Stimulated activated CD4-positive, alpha-beta T cell treated with anti-CD3 and anti-CD28 coated beads, Interleukin-15, amount 100 ng/mL, for 48 hours (primary cell): ENCODE measurements around the gene EPHB2.
"Not testable (repeated sequence)": the region's sequence is repeated elsewhere in the genome, so short reads cannot be mapped to it uniquely, and the experiment has no call there.

Source experiments
- DNase-seq, 2 donors: peaks; one replicate each; pipeline ENCODE4 v3.0.0-alpha.2; 2020; ENCODE audit warnings: low read depth in 2 of 2

The EPHB2 gene

DNA sequence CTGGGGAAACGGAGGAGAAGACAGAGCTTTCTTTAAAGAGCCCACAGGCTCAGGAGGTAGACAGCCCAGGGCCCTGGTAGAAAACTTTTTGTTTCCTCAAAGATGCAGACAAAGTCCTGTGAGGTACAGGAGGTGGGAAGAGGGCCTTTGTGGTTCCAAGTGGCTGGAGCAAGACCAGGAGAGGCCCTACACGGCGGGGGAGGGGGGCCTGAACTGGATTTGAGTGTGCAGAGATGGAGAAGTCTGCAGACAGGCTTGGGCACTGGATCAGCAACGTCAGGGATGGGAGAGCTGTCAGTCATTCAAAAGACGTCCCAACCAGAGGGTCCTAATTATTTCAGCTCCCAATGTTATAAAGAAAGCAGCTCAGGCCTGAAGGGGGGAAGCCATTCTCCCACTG is 126.2 kb downstream of the EPHB2 start:
- DNase-seq: no peak

DNA sequence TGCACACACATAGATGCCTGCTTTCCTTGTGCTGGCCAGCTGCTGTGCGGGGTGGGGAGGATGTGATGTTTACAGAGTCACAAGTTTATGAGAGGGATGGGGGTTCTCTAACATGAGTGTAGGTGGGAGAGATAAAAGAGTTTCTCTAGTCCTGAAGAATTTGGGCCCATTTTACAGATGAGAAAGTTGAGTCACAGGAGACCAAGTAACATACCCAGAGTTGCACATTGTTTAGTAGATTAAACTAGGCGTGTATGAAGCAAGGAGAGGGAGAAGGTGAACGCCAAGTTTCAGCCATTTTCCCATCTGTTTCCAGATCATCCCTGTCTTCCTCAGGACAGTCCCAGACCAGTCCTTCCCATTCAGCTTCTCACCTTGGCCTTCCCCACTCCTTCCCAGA is 126.7 kb downstream of the EPHB2 start:
- DNase-seq: no peak

DNA sequence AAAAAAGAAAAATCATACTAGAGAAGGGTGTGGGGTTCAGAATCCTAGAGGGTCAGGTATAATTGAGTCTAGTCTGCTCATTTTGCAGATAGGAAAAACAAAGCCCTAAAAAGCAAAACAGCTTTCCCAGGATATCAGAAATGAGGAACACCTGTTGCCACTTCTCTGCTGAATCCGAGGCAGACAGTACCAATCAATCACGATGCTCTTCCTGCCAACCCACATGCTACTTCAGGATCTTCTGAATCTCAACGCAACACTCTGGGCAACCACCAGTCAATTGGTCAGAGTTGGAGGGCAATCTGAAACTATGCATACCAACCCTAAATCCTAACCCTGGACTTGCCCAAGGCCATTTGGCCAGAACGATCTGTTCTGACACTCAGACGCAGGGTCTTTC is 128.3 kb downstream of the EPHB2 start:
- no peak for DNase-seq

DNA sequence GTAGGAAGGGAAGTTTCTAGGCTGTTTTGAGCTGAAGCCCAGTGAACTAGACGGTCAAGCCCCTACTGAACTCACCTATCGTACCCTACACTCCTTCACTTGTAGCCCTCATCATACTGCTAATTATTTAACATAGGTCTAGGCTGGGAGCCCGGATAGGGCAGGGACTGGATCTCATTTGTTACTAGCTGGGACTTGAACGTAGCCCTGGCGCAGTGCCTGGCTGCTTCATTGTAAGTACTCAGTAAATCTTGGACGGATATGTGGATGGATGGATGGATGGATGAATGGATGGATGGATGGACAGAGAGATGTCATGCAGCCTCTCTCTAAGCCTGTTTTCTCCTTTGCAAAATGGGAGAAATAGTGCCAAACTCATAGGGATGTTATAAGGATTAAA is 129.2 kb downstream of the EPHB2 start:
- no peak for DNase-seq

DNA sequence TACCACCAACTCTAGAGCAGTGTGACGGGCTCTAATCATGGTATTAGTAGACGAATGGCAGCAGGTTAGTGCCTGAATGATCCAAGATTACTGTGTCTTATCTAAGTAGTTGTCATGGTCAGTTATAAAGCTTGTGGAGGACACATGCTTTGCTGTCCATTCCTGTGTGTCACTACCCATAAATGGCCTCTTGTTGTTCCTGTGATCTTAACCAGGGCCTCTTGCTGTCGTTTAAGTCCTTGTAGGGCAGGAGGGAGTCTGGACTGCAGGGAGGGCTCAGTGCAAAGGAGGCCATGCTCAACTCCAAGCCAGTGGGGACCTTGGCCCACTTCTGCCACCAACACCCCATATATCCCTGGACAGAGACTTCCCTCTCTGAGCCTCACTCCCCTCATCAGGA is 130.5 kb downstream of the EPHB2 start:
- no peak for DNase-seq

DNA sequence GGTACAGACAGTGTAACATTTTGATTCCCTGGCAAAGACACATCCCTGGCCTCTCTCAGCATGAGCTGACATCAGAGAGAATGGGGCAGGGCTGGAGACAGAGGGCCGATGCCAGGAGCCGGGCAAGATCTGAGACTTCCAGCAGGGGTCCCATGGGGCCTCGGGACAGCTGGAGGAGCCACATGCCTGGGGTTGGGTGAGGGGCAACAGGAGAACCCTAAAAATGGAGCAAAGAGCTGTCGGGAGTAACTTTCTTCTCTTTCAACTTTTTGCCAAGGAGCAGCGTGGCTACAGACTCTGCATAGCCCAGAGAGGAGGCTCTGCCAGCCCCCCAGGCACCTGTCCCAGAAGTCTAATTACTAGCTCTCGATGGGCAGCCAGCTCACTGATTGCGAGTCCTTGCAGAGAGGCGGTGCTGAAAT is 131.2 kb downstream of the EPHB2 start:
- no peak for DNase-seq

DNA sequence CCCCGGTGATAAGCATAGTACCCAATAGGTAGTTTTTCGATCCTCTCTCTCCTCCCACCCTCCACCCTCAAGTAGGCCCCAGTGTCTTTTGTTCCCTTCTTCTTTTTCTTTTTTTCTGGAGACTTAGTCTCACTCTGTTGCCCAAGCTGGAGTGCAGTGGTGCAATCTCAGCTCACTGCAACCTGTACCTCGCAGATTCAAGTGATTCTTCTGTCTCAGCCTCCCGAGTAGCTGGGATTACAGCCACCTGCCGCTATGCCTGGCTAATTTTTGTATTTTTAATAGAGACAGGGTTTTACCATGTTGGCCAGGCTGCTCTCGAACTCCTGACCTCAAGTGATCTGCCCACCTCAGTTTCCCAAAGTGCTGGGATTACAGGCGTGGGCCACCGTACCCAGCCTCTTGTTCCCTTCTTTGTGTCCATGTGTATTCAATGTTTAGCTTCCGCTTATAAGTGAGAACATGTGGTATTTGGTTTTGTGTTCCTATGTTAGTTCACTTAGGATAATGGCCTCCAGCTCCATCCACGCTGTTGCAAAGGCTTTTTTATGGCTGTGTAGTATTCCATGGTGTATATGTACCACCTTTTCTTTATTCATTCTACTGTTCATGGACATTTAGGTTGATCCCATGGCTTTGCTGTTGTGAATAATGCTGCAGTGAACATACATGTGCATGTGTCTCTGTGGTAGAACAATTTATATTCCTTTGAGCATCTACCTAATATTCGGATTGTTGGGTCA is 133.0 kb downstream of the EPHB2 start:
- DNase-seq: not testable (repeated sequence)

DNA sequence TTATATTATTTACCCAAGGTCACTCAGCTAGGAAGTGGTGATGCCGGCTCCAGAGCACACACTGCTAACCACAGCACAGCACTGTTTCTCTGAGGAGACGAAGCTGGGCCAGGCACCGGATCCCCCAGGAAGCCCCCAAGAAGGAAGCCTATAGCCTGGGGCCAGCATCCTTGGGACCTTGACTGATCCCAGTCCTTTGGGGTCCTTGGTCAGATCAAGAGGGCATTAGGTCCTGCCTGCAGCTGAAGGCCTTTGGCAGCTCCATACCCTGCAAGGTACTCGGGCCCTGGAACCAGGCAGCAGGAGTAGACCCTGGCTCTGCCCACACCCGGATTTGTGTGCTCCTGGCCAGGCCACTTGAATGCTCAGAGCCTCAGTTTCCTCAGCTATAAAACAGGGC is 134.0 kb downstream of the EPHB2 start:
- DNase-seq: no peak

DNA sequence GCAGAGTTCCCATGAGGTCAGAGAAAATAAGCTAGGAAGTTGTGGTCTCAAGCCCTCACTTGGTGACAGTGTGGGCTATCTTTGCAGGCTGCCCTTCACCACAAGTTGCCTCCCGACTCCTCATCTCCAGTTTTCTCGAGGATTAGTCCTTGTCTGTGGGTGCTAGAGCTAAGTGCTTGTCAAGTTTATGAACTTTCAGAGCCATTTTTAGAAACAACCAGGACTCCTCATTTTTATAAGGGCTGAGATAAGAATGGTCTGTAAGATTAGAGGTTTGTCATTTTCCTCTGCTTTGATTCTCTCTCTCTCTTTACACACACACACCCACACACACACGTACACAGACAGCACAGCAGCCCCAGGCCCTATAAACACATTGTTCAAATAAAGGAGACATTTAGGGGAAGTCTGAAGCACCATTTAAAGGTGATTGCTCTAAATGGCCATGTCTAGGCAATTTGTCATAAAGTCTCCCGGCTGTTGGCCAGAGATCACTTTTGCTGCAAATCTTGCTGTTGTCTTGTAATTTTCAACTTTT is 134.8 kb downstream of the EPHB2 start:
- no peak for DNase-seq

DNA sequence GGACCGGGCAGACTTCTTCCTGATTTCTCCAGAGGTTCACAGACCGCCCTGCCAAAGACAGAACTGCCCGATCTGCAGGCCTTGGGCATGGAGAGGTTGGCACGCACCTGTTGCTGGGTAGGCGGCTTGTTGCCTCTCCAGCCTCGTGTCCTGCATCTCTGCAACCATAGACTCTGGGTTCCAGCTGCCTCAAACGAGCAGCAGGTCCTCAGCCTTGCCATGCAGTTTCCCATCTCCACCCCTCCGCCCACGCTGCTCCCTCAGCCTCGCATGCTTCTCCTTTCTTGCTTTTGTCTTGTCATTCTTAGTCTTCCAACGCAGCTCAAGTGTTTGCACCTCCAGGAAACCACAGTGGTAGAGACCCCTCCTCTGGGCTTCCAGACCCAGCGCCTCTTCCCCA is 135.8 kb downstream of the EPHB2 start:
- DNase-seq: no peak

DNA sequence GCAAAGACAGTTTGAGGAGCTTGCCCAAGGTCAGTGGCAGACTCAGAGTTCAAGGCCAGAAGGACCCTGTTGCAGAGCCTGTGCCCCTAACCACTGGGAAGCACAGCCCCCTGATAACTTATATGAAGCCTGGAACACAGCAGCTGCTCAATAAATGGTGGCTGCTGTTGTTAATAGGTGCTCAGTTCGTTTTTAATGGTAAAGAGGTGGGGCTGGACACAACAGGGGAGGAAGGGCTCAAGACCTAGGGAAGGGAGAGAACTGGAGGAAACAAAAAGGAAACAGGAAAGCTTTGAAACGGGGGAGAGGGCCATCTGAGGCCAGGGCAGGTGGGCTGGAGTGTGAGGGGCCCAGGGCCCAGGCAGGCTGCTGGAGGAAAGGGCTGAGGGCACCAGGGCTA is 136.6 kb downstream of the EPHB2 start:
- no peak for DNase-seq

DNA sequence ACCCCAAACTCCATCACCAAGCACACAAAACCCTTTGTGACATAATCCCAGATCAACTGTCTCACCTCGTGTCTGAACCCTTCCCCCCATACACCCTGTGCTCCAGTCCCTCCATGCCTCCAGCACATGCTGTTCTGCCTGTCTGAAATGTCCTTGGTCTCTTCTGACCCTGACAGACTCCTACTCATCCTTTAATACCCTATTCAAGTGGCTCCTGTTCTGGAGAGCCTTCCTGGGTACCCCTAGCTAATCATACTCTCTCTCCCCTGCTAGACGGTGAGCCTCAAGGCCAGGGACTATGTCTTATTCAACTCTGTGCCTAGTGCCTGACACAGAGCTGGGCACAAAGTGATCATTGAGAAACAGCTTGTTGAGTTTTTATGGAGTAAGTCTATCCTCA is 137.1 kb downstream of the EPHB2 start:
- DNase-seq: no peak

DNA sequence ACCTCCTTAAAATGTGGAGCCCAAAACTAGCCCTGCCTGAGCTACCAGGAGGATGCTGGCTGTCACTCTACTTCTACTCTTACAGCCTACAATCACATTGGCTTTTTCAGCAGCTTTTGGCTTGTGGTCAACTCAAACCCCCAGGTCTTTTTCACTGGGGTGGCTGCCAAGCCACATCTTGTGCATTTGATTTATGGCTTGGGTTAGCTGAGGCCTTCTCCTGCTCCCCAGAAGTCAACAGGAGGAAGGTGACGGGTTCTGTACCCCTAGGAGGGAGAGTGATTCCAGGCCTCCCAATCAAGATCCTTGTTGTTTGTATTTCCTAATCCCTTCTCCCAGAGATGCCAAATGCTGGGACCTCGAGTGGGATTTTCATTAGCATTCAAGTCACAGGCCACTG is 137.8 kb downstream of the EPHB2 start:
- DNase-seq: no peak

DNA sequence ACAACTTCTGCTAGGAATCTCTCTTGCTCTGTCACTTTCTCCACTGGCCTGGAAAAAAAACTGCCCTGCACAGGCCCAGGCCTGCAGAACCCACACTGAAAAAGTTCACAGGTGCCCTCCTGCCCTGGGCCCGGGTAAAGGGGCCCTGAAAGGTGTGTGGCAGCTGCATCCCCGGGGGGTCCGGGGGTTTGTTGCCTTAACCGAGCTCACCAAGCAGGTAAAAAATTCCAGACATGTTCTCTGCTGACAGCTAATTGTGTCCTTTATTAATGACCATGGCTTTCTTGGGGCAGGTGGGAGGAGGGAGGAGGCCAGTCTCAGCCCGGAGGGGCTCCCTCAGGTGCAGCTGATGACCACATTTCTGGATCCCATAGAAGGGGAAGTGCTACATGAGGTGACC is 139.1 kb downstream of the EPHB2 start:
- no peak for DNase-seq

DNA sequence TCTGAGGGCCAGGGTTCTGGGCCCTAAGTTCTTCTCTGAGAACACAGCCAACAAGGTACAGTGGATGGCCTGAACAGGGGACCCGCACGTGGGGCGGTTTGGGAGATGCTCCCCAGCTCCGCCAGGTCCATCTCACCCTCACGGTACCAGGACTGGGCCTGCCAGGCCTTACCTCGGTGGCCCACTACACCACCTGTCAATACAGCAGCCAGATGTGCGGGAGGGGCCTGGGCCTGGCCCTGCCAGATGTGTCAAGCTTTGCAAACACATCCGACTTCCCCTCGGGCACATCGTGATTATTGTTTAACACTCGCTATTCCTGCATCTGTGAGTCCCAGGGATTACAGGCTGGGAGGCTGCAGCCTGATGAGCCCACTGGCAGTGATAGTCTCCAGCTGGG is 139.6 kb downstream of the EPHB2 start:
- no peak for DNase-seq

DNA sequence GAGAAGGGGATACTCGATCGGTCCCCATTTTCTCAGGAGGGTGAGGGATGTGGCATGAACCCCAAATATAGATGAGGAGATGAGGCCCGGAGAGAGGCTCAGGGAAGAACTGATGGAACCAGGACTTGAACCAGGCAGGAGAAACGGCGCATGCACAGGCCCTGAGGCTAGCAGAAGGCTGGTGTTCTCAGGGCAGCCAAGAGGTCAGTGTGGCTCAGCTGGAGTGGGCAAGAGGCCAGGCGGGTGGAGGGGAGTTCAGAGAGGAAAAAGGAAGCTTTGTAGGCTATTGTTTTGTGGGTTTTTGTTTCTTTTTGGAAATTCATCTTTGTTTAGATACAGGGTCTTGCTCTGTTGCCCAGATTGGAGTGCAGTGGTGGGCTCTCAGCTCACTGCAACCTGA is 140.0 kb downstream of the EPHB2 start:
- no peak for DNase-seq

DNA sequence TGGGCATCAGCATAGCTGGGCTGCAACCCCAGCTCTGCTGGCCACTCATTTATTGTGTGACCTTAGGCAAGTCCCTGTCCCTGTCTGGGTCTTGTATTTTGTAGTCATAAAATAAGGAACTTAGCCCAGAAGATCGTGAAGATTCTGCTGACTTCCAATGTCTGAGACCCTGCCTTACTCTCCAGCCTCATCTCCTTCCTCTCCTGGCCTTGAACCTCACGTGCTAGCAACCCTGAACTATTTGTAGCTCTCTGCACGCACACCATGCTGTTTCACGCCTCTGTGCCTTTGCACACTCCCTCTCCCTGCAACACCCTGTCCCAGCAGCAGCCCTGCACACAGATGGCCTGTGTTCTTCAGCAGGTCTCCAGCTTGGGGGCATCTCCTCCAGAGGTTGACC is 140.9 kb downstream of the EPHB2 start:
- no peak for DNase-seq

DNA sequence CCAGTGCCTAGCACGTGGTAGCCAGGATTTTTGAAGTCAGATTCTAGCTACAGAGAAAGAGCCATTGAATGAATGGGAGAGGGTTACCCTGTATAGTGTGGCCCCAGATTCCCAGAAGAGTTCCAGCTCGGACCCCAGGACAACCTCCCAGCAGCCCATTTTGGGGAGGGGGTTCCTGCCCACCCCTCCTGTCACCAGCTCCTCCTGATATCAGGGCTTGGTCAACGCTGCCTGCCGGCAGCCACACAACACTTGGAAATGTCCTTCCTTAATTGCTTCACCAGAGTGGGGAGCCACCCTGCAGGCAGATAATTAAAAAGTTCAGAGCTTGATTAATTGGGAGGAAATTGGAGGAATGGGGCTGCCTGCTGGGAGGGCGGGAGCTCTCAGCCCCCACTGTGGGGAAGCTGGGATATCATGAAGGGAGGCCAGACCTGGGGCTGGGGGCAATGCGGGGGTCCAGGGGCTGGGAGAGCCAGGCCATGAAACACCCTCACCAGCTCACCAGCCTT is 141.6 kb downstream of the EPHB2 start:
- no peak for DNase-seq

DNA sequence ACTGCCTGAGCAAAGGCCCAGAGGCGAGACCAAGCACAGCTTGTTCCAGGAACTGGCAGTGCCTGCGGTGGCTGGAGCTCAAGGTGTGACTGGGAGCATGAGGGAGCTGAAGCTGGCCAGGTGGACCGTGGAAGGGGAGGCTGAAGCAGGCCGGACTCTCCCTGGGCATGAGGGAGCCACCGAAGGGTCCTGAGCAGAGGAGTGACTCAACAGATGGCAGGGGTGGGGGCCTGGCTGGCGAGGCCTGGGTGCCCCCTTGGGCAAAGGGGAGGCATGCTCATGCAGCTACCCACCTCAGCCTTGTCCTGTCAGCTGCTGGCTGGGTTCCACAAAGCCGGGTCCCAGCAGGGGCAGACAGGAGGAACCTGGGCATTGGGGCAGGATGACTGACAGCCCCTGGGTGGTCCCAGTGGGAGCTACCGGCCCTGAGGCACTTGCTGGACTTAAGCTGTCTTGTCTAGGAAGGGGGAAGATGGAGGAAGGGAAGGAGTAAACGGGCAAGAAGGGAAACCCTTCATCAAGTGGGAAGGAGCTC is 143.1 kb downstream of the EPHB2 start:
- DNase-seq: no peak

DNA sequence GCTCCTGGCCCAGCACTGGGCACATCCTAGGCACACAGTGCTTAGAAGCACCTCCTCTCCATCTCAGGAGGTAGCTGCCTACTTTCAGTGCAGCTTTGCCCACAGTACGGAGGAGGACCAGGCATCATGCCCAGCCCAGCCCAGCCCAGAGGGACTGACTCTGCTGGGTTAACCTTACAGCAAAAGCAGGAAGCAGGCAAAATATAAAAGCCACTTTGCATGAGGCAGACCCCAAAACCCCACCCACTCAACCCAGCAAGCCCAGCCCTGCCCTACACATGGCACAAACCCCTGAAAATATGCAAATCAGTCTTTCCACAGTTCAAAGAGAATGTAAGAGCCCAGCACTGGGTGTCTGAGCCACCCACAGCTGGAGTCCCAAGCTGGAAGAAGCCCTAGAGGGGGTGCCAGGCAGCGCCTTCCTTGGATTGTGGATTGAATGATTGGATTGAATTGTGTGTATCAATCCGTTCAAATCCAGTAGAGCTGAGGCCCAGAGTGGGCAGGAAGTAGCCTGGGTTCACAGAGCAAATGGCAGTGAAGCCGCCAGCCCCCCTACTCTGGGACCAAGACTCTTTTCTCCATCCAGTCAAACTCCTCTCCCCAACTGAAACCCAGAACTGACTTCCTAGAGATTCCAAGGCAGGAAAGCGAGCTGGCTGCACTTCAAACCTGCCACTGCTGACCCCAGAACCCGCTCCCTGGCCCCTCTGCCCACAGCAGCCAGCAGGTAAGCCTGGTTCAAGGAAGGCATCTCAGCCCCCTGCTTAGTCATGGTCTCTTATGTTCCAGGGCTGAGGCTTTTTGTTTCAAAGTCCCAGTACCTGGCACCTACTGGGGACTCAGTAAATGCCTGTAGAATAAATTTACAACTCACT is 144.3 kb downstream of the EPHB2 start:
- no peak for DNase-seq

DNA sequence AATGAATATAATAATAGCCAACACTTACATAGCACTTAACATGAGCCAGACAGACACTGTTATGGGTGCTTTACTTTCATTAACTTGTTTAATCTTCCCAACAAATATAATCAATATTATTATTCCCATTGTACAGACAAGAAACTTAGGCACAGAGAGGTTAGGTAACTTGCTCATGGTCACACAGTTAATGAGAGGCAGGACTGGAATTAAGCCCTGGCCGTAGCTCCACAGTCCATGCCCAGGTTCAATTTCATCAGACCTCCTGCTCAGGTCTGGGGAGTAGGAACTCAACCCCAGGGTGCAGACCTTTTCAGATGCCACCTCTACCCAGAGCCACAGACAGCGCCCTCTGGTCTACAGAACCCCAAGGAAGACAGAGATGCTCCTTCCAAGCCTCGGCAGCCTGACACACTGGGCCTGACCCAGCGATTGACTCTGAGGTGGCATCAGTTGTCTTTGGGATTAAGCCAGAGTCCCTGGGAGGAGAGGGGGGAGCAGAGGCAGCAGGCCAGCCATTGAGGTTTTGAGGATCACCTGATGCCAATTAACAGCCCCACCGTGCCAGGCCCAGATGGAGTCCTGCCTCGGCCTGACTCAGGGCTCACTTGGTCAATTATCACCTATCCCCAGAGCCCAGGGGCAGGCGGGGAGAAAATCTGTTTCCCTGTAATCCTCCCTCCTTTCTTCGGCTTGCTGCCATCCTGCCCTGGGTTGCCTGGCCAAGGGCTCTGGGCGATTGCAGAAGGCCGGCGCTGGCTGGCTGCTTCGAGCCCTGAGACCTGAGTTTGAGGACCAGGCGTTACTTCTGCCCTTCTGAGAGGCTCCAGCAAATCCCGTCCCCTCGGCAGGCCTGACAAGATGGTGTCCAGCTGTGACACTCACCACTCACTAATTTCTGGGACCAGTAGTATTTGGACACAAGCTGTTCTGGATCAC is 145.3 kb downstream of the EPHB2 start:
- no peak for DNase-seq
